ENCODE results near the gene KLHL10.

- no peak for TF ChIP-seq PATZ1 (CRISPR knock-in tag; IDR thresholded peaks at IDR 0.05; ENCODE audit: borderline replicate concordance)
- TF ChIP-seq ZNF70 (CRISPR knock-in tag; IDR thresholded peaks at IDR 0.05), result no peak
- no peak for TF ChIP-seq CREB5 (CRISPR knock-in tag; IDR thresholded peaks at IDR 0.05; ENCODE audit: low read depth)
- no peak for TF ChIP-seq ISL1 (CRISPR knock-in tag; IDR thresholded peaks at IDR 0.05)
- TF ChIP-seq CSDC2 (CRISPR knock-in tag; IDR thresholded peaks at IDR 0.05), result no peak
Observed at GRCh38 chr17:41849251-41849990, 11.8 kb downstream of the KLHL10 start.
